H1 (cell line): ENCODE data around the gene SCARB1. TPM values are rescaled to one million over a fixed set of nuclear protein-coding genes. Genes with fewer than 3 reads are reported as not detected.

ENCODE experiments used
- EP300 ChIP-seq, 2 experiments: IDR thresholded peaks; 1 replicate in 1 of 2; 2 replicates in 1 of 2; pipeline ENCODE4 v1.6.1; 2011 to 2012; ENCODE audit warnings: low read depth in 2 of 2, low read length in 2 of 2, mild to moderate bottlenecking in 2 of 2, borderline replicate concordance in 1 of 2, inconsistent platforms in 1 of 2, moderate library complexity in 1 of 2
- polyA plus RNA-seq, 7 experiments: library from polyadenylated mRNA; depleted of rRNA in 3 of 7; stranded (reverse) in 5 of 7; unstranded in 2 of 7; fragments of >200 nt in 5 of 7; fragments of 200-250 nt in 2 of 7; gene quantifications; 1 replicate in 5 of 7; 2 replicates in 1 of 7; 4 replicates in 1 of 7; pipeline versions ENCODE4 v1.2.1 to v1.2.3, GENCODE V29; 2011 to 2013; ENCODE audit warnings: missing spikeins in 2 of 7, mixed read lengths in 2 of 7
- total RNA-seq: library from RNA; stranded (reverse); fragmentation: NEBNext Ultra II Directional; extraction: Animal tissue kit (Norgen Biotek cat#: 25700); gene quantifications from 2 replicates; pipeline ENCODE4 v1.2.1, GENCODE V29; 2021
- TF ChIP-seq, protein P1 (sequence below): fragments of 300-600 bp; sonication (generic); IDR thresholded peaks from 2 replicates; pipeline ENCODE4 v1.7.1; 2012; ENCODE audit warnings: low read length, moderate library complexity, mild to moderate bottlenecking, inconsistent platforms; ENCODE audit not compliant: insufficient replicate concordance

Gene SCARB1
- total and polyA plus RNA-seq, 2 of the 8 experiments (the other 6 are each of a cell fraction or from before 2014, with no cell fraction given) = 45.3 to 57.1 TPM

DNA sequence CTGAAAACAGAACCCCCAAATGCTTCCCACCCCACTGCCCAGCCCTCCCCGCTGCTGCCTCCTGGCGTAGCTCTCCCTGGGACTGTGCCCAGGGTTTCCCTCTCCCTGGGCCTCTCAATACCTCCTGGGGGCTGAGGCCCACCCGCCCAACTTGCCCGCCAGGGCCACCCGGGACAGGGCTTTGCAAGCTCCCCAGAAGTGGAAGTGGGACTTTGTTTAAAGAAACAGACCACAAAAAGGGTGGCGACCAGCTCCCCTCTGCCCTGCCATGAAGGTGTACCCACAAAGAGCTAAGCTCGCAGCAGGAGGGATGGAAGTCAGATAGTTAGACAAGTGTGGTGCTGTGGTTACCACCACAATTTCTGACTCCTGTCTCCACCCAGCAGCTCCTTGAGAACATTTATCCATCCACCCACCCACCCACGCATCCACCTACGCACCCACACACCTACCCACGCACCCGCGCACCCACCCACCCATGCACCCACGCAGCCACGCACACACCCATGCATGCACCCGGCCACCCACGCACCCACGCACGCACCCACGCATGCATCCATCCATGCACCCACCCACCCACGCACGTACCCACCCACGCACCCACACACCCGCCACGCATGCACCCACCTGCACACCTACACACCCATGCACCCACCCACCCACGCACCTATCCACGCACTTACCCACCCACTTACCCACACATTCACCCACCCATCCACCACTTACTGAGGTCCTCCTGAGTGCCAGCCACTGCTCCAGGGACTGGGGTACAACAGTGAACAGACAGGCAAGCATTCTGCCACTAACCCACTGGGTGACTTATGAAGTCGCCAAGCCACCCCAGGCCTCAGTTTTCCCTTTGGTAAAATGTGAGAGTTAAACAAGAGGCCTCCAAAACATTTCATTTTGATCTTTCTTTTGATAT, 127.3 kb downstream of the SCARB1 start (continued):
- TF ChIP-seq, protein P1, sequence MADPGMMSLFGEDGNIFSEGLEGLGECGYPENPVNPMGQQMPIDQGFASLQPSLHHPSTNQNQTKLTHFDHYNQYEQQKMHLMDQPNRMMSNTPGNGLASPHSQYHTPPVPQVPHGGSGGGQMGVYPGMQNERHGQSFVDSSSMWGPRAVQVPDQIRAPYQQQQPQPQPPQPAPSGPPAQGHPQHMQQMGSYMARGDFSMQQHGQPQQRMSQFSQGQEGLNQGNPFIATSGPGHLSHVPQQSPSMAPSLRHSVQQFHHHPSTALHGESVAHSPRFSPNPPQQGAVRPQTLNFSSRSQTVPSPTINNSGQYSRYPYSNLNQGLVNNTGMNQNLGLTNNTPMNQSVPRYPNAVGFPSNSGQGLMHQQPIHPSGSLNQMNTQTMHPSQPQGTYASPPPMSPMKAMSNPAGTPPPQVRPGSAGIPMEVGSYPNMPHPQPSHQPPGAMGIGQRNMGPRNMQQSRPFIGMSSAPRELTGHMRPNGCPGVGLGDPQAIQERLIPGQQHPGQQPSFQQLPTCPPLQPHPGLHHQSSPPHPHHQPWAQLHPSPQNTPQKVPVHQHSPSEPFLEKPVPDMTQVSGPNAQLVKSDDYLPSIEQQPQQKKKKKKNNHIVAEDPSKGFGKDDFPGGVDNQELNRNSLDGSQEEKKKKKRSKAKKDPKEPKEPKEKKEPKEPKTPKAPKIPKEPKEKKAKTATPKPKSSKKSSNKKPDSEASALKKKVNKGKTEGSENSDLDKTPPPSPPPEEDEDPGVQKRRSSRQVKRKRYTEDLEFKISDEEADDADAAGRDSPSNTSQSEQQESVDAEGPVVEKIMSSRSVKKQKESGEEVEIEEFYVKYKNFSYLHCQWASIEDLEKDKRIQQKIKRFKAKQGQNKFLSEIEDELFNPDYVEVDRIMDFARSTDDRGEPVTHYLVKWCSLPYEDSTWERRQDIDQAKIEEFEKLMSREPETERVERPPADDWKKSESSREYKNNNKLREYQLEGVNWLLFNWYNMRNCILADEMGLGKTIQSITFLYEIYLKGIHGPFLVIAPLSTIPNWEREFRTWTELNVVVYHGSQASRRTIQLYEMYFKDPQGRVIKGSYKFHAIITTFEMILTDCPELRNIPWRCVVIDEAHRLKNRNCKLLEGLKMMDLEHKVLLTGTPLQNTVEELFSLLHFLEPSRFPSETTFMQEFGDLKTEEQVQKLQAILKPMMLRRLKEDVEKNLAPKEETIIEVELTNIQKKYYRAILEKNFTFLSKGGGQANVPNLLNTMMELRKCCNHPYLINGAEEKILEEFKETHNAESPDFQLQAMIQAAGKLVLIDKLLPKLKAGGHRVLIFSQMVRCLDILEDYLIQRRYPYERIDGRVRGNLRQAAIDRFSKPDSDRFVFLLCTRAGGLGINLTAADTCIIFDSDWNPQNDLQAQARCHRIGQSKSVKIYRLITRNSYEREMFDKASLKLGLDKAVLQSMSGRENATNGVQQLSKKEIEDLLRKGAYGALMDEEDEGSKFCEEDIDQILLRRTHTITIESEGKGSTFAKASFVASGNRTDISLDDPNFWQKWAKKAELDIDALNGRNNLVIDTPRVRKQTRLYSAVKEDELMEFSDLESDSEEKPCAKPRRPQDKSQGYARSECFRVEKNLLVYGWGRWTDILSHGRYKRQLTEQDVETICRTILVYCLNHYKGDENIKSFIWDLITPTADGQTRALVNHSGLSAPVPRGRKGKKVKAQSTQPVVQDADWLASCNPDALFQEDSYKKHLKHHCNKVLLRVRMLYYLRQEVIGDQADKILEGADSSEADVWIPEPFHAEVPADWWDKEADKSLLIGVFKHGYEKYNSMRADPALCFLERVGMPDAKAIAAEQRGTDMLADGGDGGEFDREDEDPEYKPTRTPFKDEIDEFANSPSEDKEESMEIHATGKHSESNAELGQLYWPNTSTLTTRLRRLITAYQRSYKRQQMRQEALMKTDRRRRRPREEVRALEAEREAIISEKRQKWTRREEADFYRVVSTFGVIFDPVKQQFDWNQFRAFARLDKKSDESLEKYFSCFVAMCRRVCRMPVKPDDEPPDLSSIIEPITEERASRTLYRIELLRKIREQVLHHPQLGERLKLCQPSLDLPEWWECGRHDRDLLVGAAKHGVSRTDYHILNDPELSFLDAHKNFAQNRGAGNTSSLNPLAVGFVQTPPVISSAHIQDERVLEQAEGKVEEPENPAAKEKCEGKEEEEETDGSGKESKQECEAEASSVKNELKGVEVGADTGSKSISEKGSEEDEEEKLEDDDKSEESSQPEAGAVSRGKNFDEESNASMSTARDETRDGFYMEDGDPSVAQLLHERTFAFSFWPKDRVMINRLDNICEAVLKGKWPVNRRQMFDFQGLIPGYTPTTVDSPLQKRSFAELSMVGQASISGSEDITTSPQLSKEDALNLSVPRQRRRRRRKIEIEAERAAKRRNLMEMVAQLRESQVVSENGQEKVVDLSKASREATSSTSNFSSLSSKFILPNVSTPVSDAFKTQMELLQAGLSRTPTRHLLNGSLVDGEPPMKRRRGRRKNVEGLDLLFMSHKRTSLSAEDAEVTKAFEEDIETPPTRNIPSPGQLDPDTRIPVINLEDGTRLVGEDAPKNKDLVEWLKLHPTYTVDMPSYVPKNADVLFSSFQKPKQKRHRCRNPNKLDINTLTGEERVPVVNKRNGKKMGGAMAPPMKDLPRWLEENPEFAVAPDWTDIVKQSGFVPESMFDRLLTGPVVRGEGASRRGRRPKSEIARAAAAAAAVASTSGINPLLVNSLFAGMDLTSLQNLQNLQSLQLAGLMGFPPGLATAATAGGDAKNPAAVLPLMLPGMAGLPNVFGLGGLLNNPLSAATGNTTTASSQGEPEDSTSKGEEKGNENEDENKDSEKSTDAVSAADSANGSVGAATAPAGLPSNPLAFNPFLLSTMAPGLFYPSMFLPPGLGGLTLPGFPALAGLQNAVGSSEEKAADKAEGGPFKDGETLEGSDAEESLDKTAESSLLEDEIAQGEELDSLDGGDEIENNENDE = no peak
- TF ChIP-seq EP300 (IDR thresholded peaks at IDR 0.05; ENCODE audit: borderline replicate concordance in 1 of 2, low read depth in 2 of 2, low read length in 2 of 2) = no peak
